HCT116 (cell line): ENCODE data around the gene LRRC47. TPM values are rescaled to one million over a fixed set of nuclear protein-coding genes. Genes with fewer than 3 reads are reported as not detected.

Experiments
- ATAC-seq: fragments of 200-7000 bp; cut with Tn5 transposase; 2 replicates; pipeline ENCODE4 v1.9.1; 2020; ENCODE audit warnings: mild to moderate bottlenecking, moderate library complexity
- BruUV-seq: library from RNA; stranded (reverse); fragments of 400-500 nt; replicated peaks from 2 replicates; lab custom pipeline; 2021; lab: Mats Ljungman, UMichigan
- CTCF ChIA-PET: fragments of 300-600 bp; sonication (Branson Sonifier 250); formaldehyde crosslinking; loops from one replicate; lab custom pipeline; 2021; ENCODE audit warnings: antibody characterized with exemption; lab: Charles Lee
- POLR2A ChIA-PET: fragments of 300-600, 350-600 bp; sonication (Branson Sonifier 250); formaldehyde crosslinking; loops from one replicate; lab custom pipeline; 2021; ENCODE audit warnings: antibody characterized with exemption; lab: Charles Lee
- RAD21 ChIA-PET, 2 experiments: fragments of 300-600 bp; sonication (Branson Sonifier 250); formaldehyde crosslinking; loops; one replicate each; lab custom pipeline; 2023; ENCODE audit warnings: low total read pairs in 2 of 2; ENCODE audit not compliant: uncharacterized antibody in 2 of 2, unreplicated experiment in 2 of 2, low non-redundant PET in 1 of 2; lab: Charles Lee
- DNase-seq: peaks from one replicate; pipeline ENCODE4 v3.0.0-alpha.2; 2010; ENCODE audit warnings: low read depth, low spot score
- H2AFZ ChIP-seq: fragments of 200-600 bp; shearing (Covaris generic), sonication (generic); 2 replicates; pipeline ENCODE4 v1.6.1; 2017; ENCODE audit warnings: low read depth, mixed run types, mixed read lengths, antibody characterized with exemption, low read length; ENCODE audit not compliant: poor library complexity, severe bottlenecking
- H3K27ac ChIP-seq: 2 replicates; pipeline ENCODE4 v1.5.1; 2012; ENCODE audit warnings: low read depth, low read length
- H3K27me3 ChIP-seq: fragments of 200-600 bp; sonication (generic); 2 replicates; pipeline ENCODE4 v1.6.1; 2016; ENCODE audit warnings: mixed run types, low read length, mixed read lengths; ENCODE audit not compliant: insufficient read depth
- H3K36me3 ChIP-seq, 2 experiments: fragments of 200-500 bp in 1 of 2; fragments of 200-600 bp in 1 of 2; sonication (Bioruptor generic) in 1 of 2; sonication (generic) in 1 of 2; 2 replicates each; pipeline versions ENCODE4 v1.5.1 to v1.6.1; 2014 to 2016; ENCODE audit warnings: low read length in 2 of 2, inconsistent platforms in 1 of 2, mixed read lengths in 1 of 2, mixed run types in 1 of 2; ENCODE audit not compliant: insufficient read depth in 2 of 2, control insufficient read depth in 1 of 2
- H3K4me1 ChIP-seq, 2 experiments: fragments of 200-600 bp in 1 of 2; sonication (generic) in 1 of 2; 2 replicates each; pipeline versions ENCODE4 v1.5.1 to v1.6.1; 2012 to 2017; ENCODE audit warnings: low read length in 2 of 2, inconsistent platforms in 1 of 2, mild to moderate bottlenecking in 1 of 2, mixed read lengths in 1 of 2, mixed run types in 1 of 2, moderate library complexity in 1 of 2; ENCODE audit not compliant: insufficient read depth in 2 of 2, control insufficient read depth in 1 of 2
- H3K4me2 ChIP-seq: fragments of 200-600 bp; sonication (generic); 2 replicates; pipeline ENCODE4 v1.6.1; 2017; ENCODE audit warnings: mixed run types, low read length, mixed read lengths
- H3K4me3 ChIP-seq, 2 experiments: fragments of 200-600 bp in 1 of 2; sonication (generic) in 1 of 2; replicated peaks in 1 of 2; 2 replicates each; pipeline ENCODE4 v1.5.1; 2011 to 2016; ENCODE audit warnings: low read length in 2 of 2, control low read depth in 1 of 2, low read depth in 1 of 2, mild to moderate bottlenecking in 1 of 2, mixed read lengths in 1 of 2, mixed run types in 1 of 2
- H3K79me2 ChIP-seq: fragments of 200-600 bp; sonication (generic); 2 replicates; pipeline ENCODE4 v1.6.1; 2017; ENCODE audit warnings: mild to moderate bottlenecking, mixed run types, low read length, moderate library complexity, mixed read lengths; ENCODE audit not compliant: insufficient read depth
- H3K9ac ChIP-seq: fragments of 200-600 bp; sonication (generic); 2 replicates; pipeline ENCODE4 v1.6.1; 2016; ENCODE audit warnings: low read length, mixed read lengths
- H3K9me2 ChIP-seq: fragments of 200-600 bp; sonication (generic), shearing (Covaris generic); 2 replicates; pipeline ENCODE4 v1.6.1; 2017; ENCODE audit warnings: mixed run types, mild to moderate bottlenecking, moderate library complexity; ENCODE audit not compliant: insufficient read depth
- H3K9me3 ChIP-seq, 2 experiments: fragments of 200-500 bp in 1 of 2; fragments of 200-600 bp in 1 of 2; sonication (Bioruptor generic) in 1 of 2; sonication (generic) in 1 of 2; 2 replicates each; pipeline ENCODE4 v1.6.1; 2014 to 2017; ENCODE audit warnings: low read length in 2 of 2, mixed read lengths in 2 of 2, inconsistent platforms in 1 of 2, low read depth in 1 of 2, mild to moderate bottlenecking in 1 of 2, mixed run types in 1 of 2, moderate library complexity in 1 of 2; ENCODE audit not compliant: control insufficient read depth in 1 of 2, insufficient read depth in 1 of 2
- H4K20me1 ChIP-seq: fragments of 200-600 bp; sonication (generic), shearing (Covaris generic); 2 replicates; pipeline ENCODE4 v1.6.1; 2017; ENCODE audit warnings: mixed run types, mild to moderate bottlenecking, moderate library complexity; ENCODE audit not compliant: insufficient read depth
- CEBPB ChIP-seq: IDR thresholded peaks from 2 replicates; pipeline ENCODE4 v1.6.1; 2012; ENCODE audit warnings: low read depth
- EGR1 ChIP-seq: IDR thresholded peaks from 2 replicates; pipeline ENCODE4 v1.6.1; 2012; ENCODE audit warnings: low read depth
- ELF1 ChIP-seq: IDR thresholded peaks from 2 replicates; pipeline ENCODE4 v1.6.1; 2012; ENCODE audit warnings: low read depth, borderline replicate concordance
- EZH2 ChIP-seq: fragments of 200-600 bp; sonication (generic); IDR thresholded peaks from 2 replicates; pipeline ENCODE4 v1.6.1; 2017; ENCODE audit warnings: antibody characterized with exemption, mixed run types
- EZH2phosphoT487 ChIP-seq: fragments of 200-600 bp; IDR thresholded peaks from 2 replicates; pipeline ENCODE4 v1.6.1; 2018; ENCODE audit warnings: antibody characterized with exemption, borderline replicate concordance
- FOSL1 ChIP-seq: IDR thresholded peaks from 2 replicates; pipeline ENCODE4 v1.6.1; 2012; ENCODE audit warnings: low read depth
- MAX ChIP-seq: IDR thresholded peaks from 2 replicates; pipeline ENCODE4 v1.6.1; 2012
- POLR2A ChIP-seq: IDR thresholded peaks from 2 replicates; pipeline ENCODE4 v1.7.0; 2011; ENCODE audit warnings: borderline replicate concordance; ENCODE audit not compliant: insufficient read depth, insufficient read length; ENCODE audit errors: extremely low read depth
- POLR2AphosphoS5 ChIP-seq: IDR thresholded peaks from 2 replicates; pipeline ENCODE4 v1.6.1; 2011; ENCODE audit warnings: mild to moderate bottlenecking, low read depth, low read length, moderate library complexity
- RAD21 ChIP-seq: IDR thresholded peaks from 2 replicates; pipeline ENCODE4 v1.6.1; 2012; ENCODE audit warnings: low read depth, mild to moderate bottlenecking
- REST ChIP-seq: IDR thresholded peaks from 2 replicates; pipeline ENCODE4 v1.6.1; 2012; ENCODE audit warnings: low read depth
- SIN3A ChIP-seq: IDR thresholded peaks from 2 replicates; pipeline ENCODE4 v1.6.1; 2012; ENCODE audit warnings: low read depth
- SP1 ChIP-seq: IDR thresholded peaks from 2 replicates; pipeline ENCODE4 v1.6.1; 2012; ENCODE audit warnings: low read depth
- TCF7L2 ChIP-seq: IDR thresholded peaks from 2 replicates; pipeline ENCODE4 v1.7.0; 2011; ENCODE audit warnings: borderline replicate concordance, inconsistent platforms; ENCODE audit not compliant: insufficient read depth, insufficient read length; ENCODE audit errors: extremely low read depth
- YY1 ChIP-seq: IDR thresholded peaks from 2 replicates; pipeline ENCODE4 v1.6.1; 2011; ENCODE audit warnings: low read length, low read depth, moderate library complexity, mild to moderate bottlenecking; ENCODE audit not compliant: insufficient replicate concordance; ENCODE audit errors: extremely low read depth
- ZBTB33 ChIP-seq: IDR thresholded peaks from 2 replicates; pipeline ENCODE4 v1.6.1; 2011; ENCODE audit warnings: mild to moderate bottlenecking, low read length, moderate library complexity; ENCODE audit not compliant: insufficient replicate concordance; ENCODE audit errors: extremely low read depth
- ZNF274 ChIP-seq: fragments of 200-500 bp; sonication (Bioruptor generic); IDR thresholded peaks from 2 replicates; pipeline ENCODE4 v1.6.1; 2014; ENCODE audit warnings: mild to moderate bottlenecking, low read depth, low read length, inconsistent platforms
- intact Hi-C: fragments of 100-400 bp; cut with micrococcal nuclease; formaldehyde crosslinking; loops from 2 replicates; pipeline ENCODE4 v1.10.0; 2022
- total RNA-seq: library from RNA; stranded (reverse); gene quantifications from one replicate; pipeline ENCODE4 v1.2.1, GENCODE V29; 2021; ENCODE audit not compliant: unreplicated experiment

LRRC47 gene
- total RNA-seq, 1 experiment from 2014 or later: 48.0 TPM

- TF ChIP-seq POLR2AphosphoS5: no peak
- no peak for TF ChIP-seq ELF1
- no peak for TF ChIP-seq YY1
- TF ChIP-seq FOSL1: no peak
- no peak for TF ChIP-seq RAD21
- no peak for TF ChIP-seq EZH2phosphoT487
- no peak for TF ChIP-seq SIN3A
- no peak for TF ChIP-seq EZH2
- TF ChIP-seq, all 23 proteins: peak for 0
Measured at GRCh38 chr1:3774946-3775489, 21.3 kb downstream of the LRRC47 start (continued).

- no peak overlapping the region for H3K4me3 ChIP-seq
- BruUV-seq: no TSS peak
- ChIA-PET RAD21 (no interaction called here), POLR2A (no interaction called here), CTCF (interaction anchor here (1.5 kb wide), 1 partner anchor 321 kb away, joined by 3 read pairs; no protein-coding TSS in a partner anchor)
- H4K20me1 ChIP-seq: no peaks in the 10 kb centered on the region
- no peak overlapping the region for H3K4me2 ChIP-seq
- DNase-seq (no peak), ATAC-seq (no peak)
- H3K27ac ChIP-seq: no peak overlapping the region
- intact Hi-C loops: no loop called here
- no peaks in the 10 kb centered on the region for H3K9me2 ChIP-seq
- H3K4me1 ChIP-seq: peaks cover 31 to 44% of the 10 kb centered on the region in 2 experiments
- H3K9ac ChIP-seq: no peak overlapping the region
- no peaks in the 10 kb centered on the region for H3K9me3 ChIP-seq
- no peak overlapping the region for H2AFZ ChIP-seq
- H3K79me2 ChIP-seq: no peaks in the 10 kb centered on the region
- no peaks in the 10 kb centered on the region for H3K27me3 ChIP-seq
- H3K36me3 ChIP-seq: peaks cover 0 to 3% of the 10 kb centered on the region in 2 experiments; a peak in 1 of 4 replicates
- TF ChIP-seq MAX: no peak
- TF ChIP-seq EZH2phosphoT487: no peak
- no peak for TF ChIP-seq EGR1
- no peak for TF ChIP-seq TCF7L2
- no peak for TF ChIP-seq FOSL1
- TF ChIP-seq POLR2A: no peak
- no peak for TF ChIP-seq RAD21
- TF ChIP-seq POLR2AphosphoS5: no peak
- no peak for TF ChIP-seq ZBTB33
- no peak for TF ChIP-seq ZNF274
- TF ChIP-seq SIN3A: no peak
- TF ChIP-seq CEBPB: no peak
- TF ChIP-seq ELF1: no peak
- no peak for TF ChIP-seq SP1
- TF ChIP-seq REST: no peak
Measured at GRCh38 chr1:3774276-3774945, 21.9 kb downstream of the LRRC47 start.
